Astrocyte (in vitro differentiated cells and primary cell): ENCODE data around the gene UBAC1. TPM values are rescaled to one million over a fixed set of nuclear protein-coding genes. Genes with fewer than 3 reads are reported as not detected.

ENCODE experiments used
- DNase-seq: peaks from one replicate; pipeline ENCODE4 v3.0.0-alpha.2; 2010; ENCODE audit warnings: low read depth
- FAIRE-seq: peaks from 2 replicates; lab custom pipeline; 2011; peaks lifted over from hg19 to GRCh38; lab: Jason Lieb, UNC
- H2AFZ ChIP-seq: 2 replicates; pipeline ENCODE4 v1.6.0; 2012; ENCODE audit warnings: low read depth, low read length, inconsistent platforms
- H3K27ac ChIP-seq: 2 replicates; pipeline ENCODE4 v1.5.1; 2011; ENCODE audit warnings: low read depth, low read length, inconsistent platforms
- H3K27me3 ChIP-seq: 2 replicates; pipeline ENCODE4 v1.6.0; 2011; ENCODE audit warnings: low read length, inconsistent platforms; ENCODE audit not compliant: insufficient read depth
- H3K36me3 ChIP-seq: 2 replicates; pipeline ENCODE4 v1.5.1; 2011; ENCODE audit warnings: low read length, inconsistent platforms; ENCODE audit not compliant: insufficient read depth
- H3K4me1 ChIP-seq: 2 replicates; pipeline ENCODE4 v1.5.1; 2011; ENCODE audit warnings: low read length, inconsistent platforms; ENCODE audit not compliant: insufficient read depth
- H3K4me2 ChIP-seq: 2 replicates; pipeline ENCODE4 v1.6.0; 2012; ENCODE audit warnings: low read length, inconsistent platforms
- H3K4me3 ChIP-seq: 2 replicates; pipeline ENCODE4 v1.5.1; 2011; ENCODE audit warnings: low read depth, mild to moderate bottlenecking, low read length, inconsistent platforms; ENCODE audit not compliant: insufficient read depth
- H3K79me2 ChIP-seq: 2 replicates; pipeline ENCODE4 v1.6.0; 2012; ENCODE audit warnings: mild to moderate bottlenecking, low read length, inconsistent platforms; ENCODE audit not compliant: insufficient read depth
- H3K9ac ChIP-seq: 2 replicates; pipeline ENCODE4 v1.6.0; 2012; ENCODE audit warnings: mild to moderate bottlenecking, low read length, inconsistent platforms
- H3K9me3 ChIP-seq: 2 replicates; pipeline ENCODE4 v1.5.1; 2012; ENCODE audit warnings: low read depth, mild to moderate bottlenecking, low read length, inconsistent platforms; ENCODE audit not compliant: insufficient read depth
- H4K20me1 ChIP-seq: 2 replicates; pipeline ENCODE4 v1.6.0; 2012; ENCODE audit warnings: low read length, inconsistent platforms; ENCODE audit not compliant: insufficient read depth
- H3K27ac Mint-ChIP-seq: one replicate; pipeline ENCODE4 v1.8.0; 2021; ENCODE audit warnings: mild to moderate bottlenecking, mixed read lengths; ENCODE audit not compliant: unreplicated experiment
- H3K27me3 Mint-ChIP-seq: one replicate; pipeline ENCODE4 v1.8.0; 2021; ENCODE audit warnings: low read depth, mixed read lengths; ENCODE audit not compliant: unreplicated experiment
- H3K36me3 Mint-ChIP-seq: one replicate; pipeline ENCODE4 v1.8.0; 2021; ENCODE audit warnings: low read depth, mixed read lengths; ENCODE audit not compliant: unreplicated experiment
- H3K4me1 Mint-ChIP-seq: one replicate; pipeline ENCODE4 v1.8.0; 2021; ENCODE audit warnings: low read depth, mixed read lengths; ENCODE audit not compliant: unreplicated experiment
- H3K4me3 Mint-ChIP-seq: one replicate; pipeline ENCODE4 v1.8.0; 2021; ENCODE audit warnings: mild to moderate bottlenecking, moderate library complexity, mixed read lengths; ENCODE audit not compliant: unreplicated experiment
- H3K9me3 Mint-ChIP-seq: one replicate; pipeline ENCODE4 v1.8.0; 2021; ENCODE audit warnings: mild to moderate bottlenecking, mixed read lengths; ENCODE audit not compliant: unreplicated experiment
- CTCF ChIP-seq: IDR thresholded peaks from 2 replicates; pipeline ENCODE4 v1.5.1; 2011; ENCODE audit warnings: low read depth, mild to moderate bottlenecking, inconsistent platforms, low read length, moderate library complexity; ENCODE audit not compliant: insufficient read depth
- EZH2 ChIP-seq: IDR thresholded peaks from 2 replicates; pipeline ENCODE4 v1.6.1; 2012; ENCODE audit warnings: mild to moderate bottlenecking, low read length, inconsistent platforms; ENCODE audit not compliant: insufficient read depth
- total RNA-seq: library from RNA; stranded (reverse); gene quantifications from 2 replicates; pipeline ENCODE4 v1.2.1, GENCODE V29; 2021

Gene UBAC1
- total RNA-seq, 1 donor from 2014 or later = 31.8 TPM

- Mint-ChIP-seq H3K4me3 (peak overlapping the region; percentile 34), H3K9me3 (peaks cover 39% of the 10 kb centered on the region), H3K4me1 (peaks cover 14% of the 10 kb centered on the region), H3K36me3 (peaks cover 54% of the 10 kb centered on the region), H3K27ac (no peak overlapping the region), H3K27me3 (no peaks in the 10 kb centered on the region)
- Histone ChIP-seq H3K27ac (no peak overlapping the region), H3K36me3 (peaks cover 17% of the 10 kb centered on the region), H3K4me2 (no peak overlapping the region), H3K27me3 (no peaks in the 10 kb centered on the region), H3K9me3 (peaks cover 14% of the 10 kb centered on the region), H2AFZ (no peak overlapping the region), H3K4me1 (peaks cover 14% of the 10 kb centered on the region), H3K79me2 (peaks cover 41% of the 10 kb centered on the region), H3K4me3 (no peak overlapping the region), H3K9ac (no peak overlapping the region), H4K20me1 (peaks cover 38% of the 10 kb centered on the region)
- DNase-seq (no peak), FAIRE-seq (no peak)
- TF ChIP-seq CTCF (no peak), EZH2 (no peak)
These were observed 50.4 kb downstream of the UBAC1 start for GRCh38 chr9:135910757-135911156.

GRCh38 chr9:135910216-135910615, 51.0 kb downstream of the UBAC1 start:
- peaks cover 19% of the 10 kb centered on the region for H3K4me1 ChIP-seq
- peak overlapping the region; percentile 8 for H3K4me3 Mint-ChIP-seq
- H3K9me3 Mint-ChIP-seq = peaks cover 33% of the 10 kb centered on the region
- no peaks in the 10 kb centered on the region for H3K27me3 Mint-ChIP-seq
- H3K4me1 Mint-ChIP-seq = peaks cover 14% of the 10 kb centered on the region
- peaks cover 49% of the 10 kb centered on the region for H3K36me3 Mint-ChIP-seq
- H3K9me3 ChIP-seq = peaks cover 9% of the 10 kb centered on the region
- H3K79me2 ChIP-seq = peaks cover 46% of the 10 kb centered on the region
- DNase-seq (no peak), FAIRE-seq (no peak)
- no peaks in the 10 kb centered on the region for H3K27me3 ChIP-seq
- H3K36me3 ChIP-seq = peaks cover 11% of the 10 kb centered on the region
- H3K9ac ChIP-seq = no peak overlapping the region
- TF ChIP-seq EZH2 (no peak), CTCF (no peak)
- H2AFZ ChIP-seq = no peak overlapping the region
- H4K20me1 ChIP-seq = peaks cover 44% of the 10 kb centered on the region
- H3K4me3 ChIP-seq = no peak overlapping the region
- H3K27ac ChIP-seq = no peak overlapping the region
- no peak overlapping the region for H3K4me2 ChIP-seq
- H3K27ac Mint-ChIP-seq = no peak overlapping the region

GRCh38 chr9:135909371-135909770, 51.8 kb downstream of the UBAC1 start:
- Histone ChIP-seq H3K27me3 (no peaks in the 10 kb centered on the region), H2AFZ (no peak overlapping the region), H3K27ac (no peak overlapping the region), H3K4me2 (peak overlapping the region; percentile 91), H3K79me2 (peaks cover 54% of the 10 kb centered on the region), H4K20me1 (peaks cover 49% of the 10 kb centered on the region), H3K36me3 (peaks cover 6% of the 10 kb centered on the region), H3K9ac (no peak overlapping the region), H3K4me1 (peaks cover 27% of the 10 kb centered on the region), H3K9me3 (peaks cover 2% of the 10 kb centered on the region), H3K4me3 (no peak overlapping the region)
- TF ChIP-seq EZH2 (no peak), CTCF (no peak)
- H3K27ac Mint-ChIP-seq = no peak overlapping the region
- H3K36me3 Mint-ChIP-seq = peaks cover 41% of the 10 kb centered on the region
- H3K4me1 Mint-ChIP-seq = peaks cover 14% of the 10 kb centered on the region
- DNase-seq (no peak), FAIRE-seq (no peak)
- H3K4me3 Mint-ChIP-seq = peak overlapping the region; percentile 86
- no peaks in the 10 kb centered on the region for H3K27me3 Mint-ChIP-seq
- peaks cover 25% of the 10 kb centered on the region for H3K9me3 Mint-ChIP-seq
